Measurements from ENCODE around the gene CCDC57.

Gene CCDC57

DNA sequence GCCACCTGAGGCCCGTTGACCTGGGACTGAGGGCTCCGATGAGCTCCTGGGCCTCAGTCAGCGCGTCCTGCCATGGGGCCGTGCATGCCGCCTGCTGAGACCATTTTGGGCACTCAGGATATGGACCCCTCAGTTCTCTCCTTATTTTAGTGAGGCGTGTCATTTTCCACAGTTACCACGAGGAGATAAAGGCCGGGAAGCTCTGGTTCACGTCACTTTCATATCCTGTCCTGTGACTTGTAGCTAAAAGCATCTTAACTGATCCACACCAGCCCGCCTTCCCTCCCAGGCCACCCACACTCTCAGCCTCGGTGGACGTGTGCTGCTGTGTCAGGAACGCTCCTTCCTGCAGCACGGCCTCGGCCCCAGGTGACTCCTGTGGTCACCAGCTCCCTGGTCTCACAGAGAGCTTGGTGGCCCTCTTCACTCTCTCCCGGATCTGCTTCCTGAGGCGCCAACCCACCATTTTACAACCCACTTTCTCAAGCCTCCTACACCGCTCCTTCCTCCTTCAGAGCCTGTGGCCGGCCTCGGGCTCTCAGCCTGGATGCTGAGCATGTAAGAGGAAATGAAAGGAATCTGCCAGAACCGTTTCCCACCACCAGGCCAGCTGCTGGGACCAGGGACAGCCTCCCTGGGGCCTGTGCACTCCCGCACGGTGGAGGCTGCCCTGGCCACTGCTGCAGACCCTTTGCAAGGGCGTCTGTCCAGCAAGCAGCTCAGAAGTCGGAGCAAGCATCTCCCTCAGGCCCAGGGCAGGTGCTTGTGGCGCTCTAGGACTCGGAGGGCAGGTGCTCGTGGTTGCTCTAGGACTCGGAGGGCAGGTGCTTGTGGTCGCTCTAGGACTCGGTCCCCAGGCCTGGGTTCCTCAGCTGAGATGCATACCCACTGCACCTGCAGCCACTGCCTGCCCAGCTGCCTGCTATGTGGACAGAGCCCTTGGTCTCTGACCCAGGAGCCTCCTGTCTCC is 90.7 kb downstream of the CCDC57 start:
- no peak overlapping the region for H3K4me3 ChIP-seq (ENCODE audit: low read depth, low read length)
- DNase-seq (ENCODE audit: low read depth), result no peak
- no peak for TF ChIP-seq CTCF (IDR thresholded peaks at IDR 0.05; ENCODE audit: low read depth, low read length, missing control alignments)

DNA sequence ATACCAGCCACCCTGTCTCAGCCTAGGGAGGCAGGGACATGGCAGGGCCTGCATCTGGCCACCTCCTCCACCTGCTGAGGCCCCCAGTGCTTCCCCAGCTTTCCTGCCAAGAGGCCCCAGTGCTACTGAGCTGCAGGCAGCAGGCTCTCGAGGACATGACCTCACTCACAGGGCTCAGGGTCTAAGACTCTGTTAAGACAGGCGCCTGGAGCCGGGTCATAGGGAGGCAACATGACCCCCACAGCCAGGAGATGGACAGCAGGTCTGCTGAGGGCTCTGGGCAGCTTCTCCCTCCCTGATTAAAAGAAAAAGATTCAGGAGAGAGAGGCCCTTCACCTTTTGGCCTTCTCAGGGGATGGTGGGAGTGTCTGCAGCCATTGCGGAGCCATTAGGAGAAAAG is 91.4 kb downstream of the CCDC57 start:
- TF ChIP-seq CTCF (IDR thresholded peaks at IDR 0.05; ENCODE audit: low read depth, low read length, missing control alignments), result no peak
- H3K4me3 ChIP-seq (ENCODE audit: low read depth, low read length), result no peak overlapping the region
- no peak for DNase-seq (ENCODE audit: low read depth)

GRCh38 chr17:82120148-82120547 is 92.5 kb downstream of the CCDC57 start:
- no peak overlapping the region for H3K4me3 ChIP-seq (ENCODE audit: low read depth, low read length)
- TF ChIP-seq CTCF (IDR thresholded peaks at IDR 0.05; ENCODE audit: low read depth, low read length, missing control alignments), result no peak

DNA sequence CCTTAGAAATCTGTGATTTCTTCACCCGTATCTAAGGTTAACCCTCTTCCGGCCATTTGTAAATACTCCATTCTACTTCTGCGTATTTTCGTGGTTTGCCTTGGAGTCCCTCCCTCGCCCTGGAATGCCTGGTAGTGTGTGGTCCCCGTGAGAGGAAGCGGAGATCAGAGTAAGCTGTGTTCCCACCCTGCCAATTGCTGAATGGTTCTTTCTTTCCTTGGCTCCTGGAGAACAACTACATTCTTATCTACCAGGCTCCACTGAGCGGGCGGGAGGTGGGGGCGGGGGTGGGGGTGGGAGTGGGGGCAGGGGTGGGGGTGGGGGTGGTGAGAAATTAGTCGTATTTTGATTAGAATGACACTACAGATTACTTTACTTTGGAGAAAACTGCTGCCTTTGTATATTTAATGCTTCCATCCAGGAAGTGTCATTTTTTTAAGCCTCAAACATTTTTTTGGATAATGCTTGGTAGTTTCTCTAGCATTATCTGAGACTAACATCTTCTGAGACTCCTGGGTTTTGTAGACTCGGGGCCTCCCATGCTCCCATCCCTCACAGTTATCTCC is 93.7 kb downstream of the CCDC57 start:
- TF ChIP-seq CTCF (IDR thresholded peaks at IDR 0.05; ENCODE audit: low read depth, low read length, missing control alignments), result no peak
- no peak for DNase-seq (ENCODE audit: low read depth)
- H3K4me3 ChIP-seq (ENCODE audit: low read depth, low read length), result no peak overlapping the region

More at GRCh38 chr17:82120148-82120547, 92.5 kb downstream of the CCDC57 start:
- DNase-seq (ENCODE audit: low read depth), result no peak

DNA sequence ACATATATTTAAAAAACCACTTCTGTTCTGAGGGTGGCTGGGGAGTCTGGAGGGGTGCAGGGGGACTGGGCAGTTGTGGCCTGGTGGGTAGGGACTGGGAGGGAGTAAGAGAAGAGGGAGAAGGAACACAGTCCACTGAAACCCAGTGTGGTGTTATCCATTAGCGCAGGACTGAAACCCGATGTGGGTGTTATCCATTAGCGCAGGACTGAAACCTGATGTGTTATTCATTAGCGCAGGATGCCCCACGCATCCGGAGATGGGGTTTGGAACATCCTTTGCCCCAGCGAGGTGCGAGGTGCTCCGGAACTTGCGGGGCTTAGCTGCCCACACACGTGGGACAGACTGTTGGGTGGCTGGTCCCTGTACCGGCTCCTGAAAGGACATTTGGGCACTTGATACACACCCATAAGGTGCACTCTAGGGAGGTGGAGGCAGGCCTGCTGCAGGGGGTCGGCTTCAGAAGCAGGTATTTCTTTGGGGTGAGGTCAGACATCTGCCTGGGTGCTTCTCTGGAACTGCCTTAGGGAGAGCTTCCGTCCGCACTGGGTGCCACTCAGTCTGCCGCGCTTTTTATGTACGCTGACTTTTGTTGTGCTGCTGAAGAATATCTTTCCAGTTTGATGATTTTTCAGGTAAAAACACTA is 94.4 kb downstream of the CCDC57 start:
- no peak for TF ChIP-seq CTCF (IDR thresholded peaks at IDR 0.05; ENCODE audit: low read depth, low read length, missing control alignments)
- no peak for DNase-seq (ENCODE audit: low read depth)
- H3K4me3 ChIP-seq (ENCODE audit: low read depth, low read length), result no peak overlapping the region

- TF ChIP-seq CTCF (IDR thresholded peaks at IDR 0.05; ENCODE audit: low read depth, low read length, missing control alignments), result no peak
- no peak overlapping the region for H3K4me3 ChIP-seq (ENCODE audit: low read depth, low read length)
- no peak for DNase-seq (ENCODE audit: low read depth)
These were observed 95.2 kb downstream of the CCDC57 start for GRCh38 chr17:82117139-82118090.

Data from GM12864 (cell line).